Kidney (tissue), 14 donors: ENCODE data around the gene MAP1LC3A. TPM values are rescaled to one million over a fixed set of nuclear protein-coding genes. Genes with fewer than 3 reads are reported as not detected.
A peak's percentile ranks its signal among the peaks of the same experiment; 100 is the strongest.

Experiments used
- DNase-seq, 5 donors: peaks; one replicate each; pipeline ENCODE4 v3.0.0-alpha.2; 2013 to 2020
- FAIRE-seq: peaks from 2 replicates; lab custom pipeline; 2012; peaks lifted over from hg19 to GRCh38; lab: Jason Lieb, UNC
- H3K27ac ChIP-seq, 2 donors: one replicate each; pipeline ENCODE4 v1.7.0; 2013; ENCODE audit warnings: low read depth in 2 of 2, low read length in 2 of 2, inconsistent platforms in 1 of 2
- H3K27me3 ChIP-seq: one replicate; pipeline ENCODE4 v1.7.1; 2013; ENCODE audit warnings: low read length, inconsistent platforms; ENCODE audit not compliant: control insufficient read depth, insufficient read depth
- H3K36me3 ChIP-seq, 3 donors: one replicate each; pipeline versions ENCODE4 v1.7.0 to v1.7.1; 2013; ENCODE audit warnings: low read length in 3 of 3, control low read depth in 1 of 3, inconsistent platforms in 1 of 3; ENCODE audit not compliant: insufficient read depth in 3 of 3, control insufficient read depth in 2 of 3
- H3K4me1 ChIP-seq, 3 donors: one replicate each; pipeline versions ENCODE4 v1.7.0 to v1.7.1; 2013; ENCODE audit warnings: low read length in 3 of 3, inconsistent platforms in 1 of 3, low read depth in 1 of 3; ENCODE audit not compliant: control insufficient read depth in 2 of 3, insufficient read depth in 2 of 3
- H3K4me3 ChIP-seq, 3 donors: one replicate each; pipeline versions ENCODE4 v1.7.0 to v1.8.1; 2013; ENCODE audit warnings: low read length in 3 of 3, control low read depth in 1 of 3, inconsistent platforms in 1 of 3
- H3K9ac ChIP-seq, 3 donors: one replicate each; pipeline versions ENCODE4 v1.7.0 to v1.7.1; 2013; ENCODE audit warnings: low read length in 3 of 3, control low read depth in 1 of 3, inconsistent platforms in 1 of 3
- H3K9me3 ChIP-seq, 3 donors: one replicate each; pipeline versions ENCODE4 v1.7.0 to v1.7.1; 2013; ENCODE audit warnings: low read length in 3 of 3, control low read depth in 1 of 3, inconsistent platforms in 1 of 3; ENCODE audit not compliant: control insufficient read depth in 2 of 3, insufficient read depth in 1 of 3
- intact Hi-C: fragments of 100-400 bp; cut with DNase I; formaldehyde crosslinking; loops from one replicate; pipeline ENCODE4 v1.11.1; 2022
- polyA plus RNA-seq: library from polyadenylated mRNA; stranded (reverse); fragments of 350-450 nt; fragmentation: Illumina TruSeq; extraction: RNeasy Lipid Tissue Mini Kit (QIAGEN cat#74804); gene quantifications from one replicate; pipeline ENCODE4 v1.2.3, GENCODE V29; 2014; ENCODE audit warnings: low read depth, low replicate concordance; ENCODE audit not compliant: insufficient read depth
- total RNA-seq: library from RNA; stranded (reverse); fragmentation: NEBNext Ultra II Directional; extraction: Animal tissue kit (Norgen Biotek cat#: 25700); gene quantifications from one replicate; pipeline ENCODE4 v1.2.1, GENCODE V29; 2021
- TF ChIP-seq, protein P1 (sequence below): IDR thresholded peaks from 3 replicates; pipeline ENCODE4 v1.5.1; 2012; ENCODE audit warnings: mild to moderate bottlenecking, moderate library complexity, borderline replicate concordance; ENCODE audit not compliant: insufficient read depth; ENCODE audit errors: extremely low read depth
- donor health status: control.
- donor health status: control.
- donor health status: control.
- donor health status: control.
- donor health status: control.
- donor health status: DM: yes; HTN: yes; CAD: no.
- donor health status: Normal renal cell carcinoma (clear cell type).

Gene MAP1LC3A
- total and polyA plus RNA-seq, 2 donors from 2014 or later = 42.5 to 153 TPM

- no peaks in the 10 kb centered on the region for H3K9me3 ChIP-seq
- peak overlapping the region in 1 of 3 donors; percentile 16 for H3K9ac ChIP-seq
- no peaks in the 10 kb centered on the region for H3K27me3 ChIP-seq
- peak overlapping the region in 1 of 2 donors; percentile 37 for H3K27ac ChIP-seq
- peaks cover 2 to 15% (median 9%) of the 10 kb centered on the region in 3 donors for H3K36me3 ChIP-seq
- TF ChIP-seq, protein P1, sequence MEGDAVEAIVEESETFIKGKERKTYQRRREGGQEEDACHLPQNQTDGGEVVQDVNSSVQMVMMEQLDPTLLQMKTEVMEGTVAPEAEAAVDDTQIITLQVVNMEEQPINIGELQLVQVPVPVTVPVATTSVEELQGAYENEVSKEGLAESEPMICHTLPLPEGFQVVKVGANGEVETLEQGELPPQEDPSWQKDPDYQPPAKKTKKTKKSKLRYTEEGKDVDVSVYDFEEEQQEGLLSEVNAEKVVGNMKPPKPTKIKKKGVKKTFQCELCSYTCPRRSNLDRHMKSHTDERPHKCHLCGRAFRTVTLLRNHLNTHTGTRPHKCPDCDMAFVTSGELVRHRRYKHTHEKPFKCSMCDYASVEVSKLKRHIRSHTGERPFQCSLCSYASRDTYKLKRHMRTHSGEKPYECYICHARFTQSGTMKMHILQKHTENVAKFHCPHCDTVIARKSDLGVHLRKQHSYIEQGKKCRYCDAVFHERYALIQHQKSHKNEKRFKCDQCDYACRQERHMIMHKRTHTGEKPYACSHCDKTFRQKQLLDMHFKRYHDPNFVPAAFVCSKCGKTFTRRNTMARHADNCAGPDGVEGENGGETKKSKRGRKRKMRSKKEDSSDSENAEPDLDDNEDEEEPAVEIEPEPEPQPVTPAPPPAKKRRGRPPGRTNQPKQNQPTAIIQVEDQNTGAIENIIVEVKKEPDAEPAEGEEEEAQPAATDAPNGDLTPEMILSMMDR = peak; percentile 44
- FAIRE-seq = no peak
- H3K4me3 ChIP-seq = no peak overlapping the region
- DNase-seq = peak in 4 of 5 donors; percentile 44 to 64 (median 61)
- H3K4me1 ChIP-seq = peaks cover 0 to 28% (median 22%) of the 10 kb centered on the region in 3 donors
- intact Hi-C loops = no loop called here
Observed at GRCh38 chr20:34522969-34523871, 35.3 kb upstream of the MAP1LC3A start.

- Histone ChIP-seq H3K4me3 (no peak overlapping the region), H3K27me3 (no peaks in the 10 kb centered on the region), H3K4me1 (peaks cover 0 to 32% (median 28%) of the 10 kb centered on the region in 3 donors), H3K36me3 (peaks cover 2 to 24% (median 12%) of the 10 kb centered on the region in 3 donors), H3K9me3 (no peaks in the 10 kb centered on the region), H3K9ac (no peak overlapping the region), H3K27ac (no peak overlapping the region)
- intact Hi-C loops = no loop called here
- TF ChIP-seq, protein P1 = no peak
- no peak for DNase-seq
- FAIRE-seq = no peak
Observed at GRCh38 chr20:34524426-34524825, 34.1 kb upstream of the MAP1LC3A start.

- Histone ChIP-seq H3K36me3 (peaks cover 2 to 32% (median 15%) of the 10 kb centered on the region in 3 donors), H3K27me3 (no peaks in the 10 kb centered on the region), H3K27ac (peak overlapping the region; percentile 5 to 71), H3K9me3 (no peaks in the 10 kb centered on the region), H3K4me1 (peaks cover 0 to 32% (median 28%) of the 10 kb centered on the region in 3 donors), H3K9ac (peak overlapping the region in 1 of 3 donors; percentile 44), H3K4me3 (no peak overlapping the region)
- peak in 1 of 5 donors; percentile 16 for DNase-seq
- FAIRE-seq = no peak
- TF ChIP-seq, protein P1 = no peak
- intact Hi-C loops = no loop called here
Observed at GRCh38 chr20:34525342-34525708, 33.2 kb upstream of the MAP1LC3A start.
